ENCODE measurements around the gene NRTN.

DNA sequence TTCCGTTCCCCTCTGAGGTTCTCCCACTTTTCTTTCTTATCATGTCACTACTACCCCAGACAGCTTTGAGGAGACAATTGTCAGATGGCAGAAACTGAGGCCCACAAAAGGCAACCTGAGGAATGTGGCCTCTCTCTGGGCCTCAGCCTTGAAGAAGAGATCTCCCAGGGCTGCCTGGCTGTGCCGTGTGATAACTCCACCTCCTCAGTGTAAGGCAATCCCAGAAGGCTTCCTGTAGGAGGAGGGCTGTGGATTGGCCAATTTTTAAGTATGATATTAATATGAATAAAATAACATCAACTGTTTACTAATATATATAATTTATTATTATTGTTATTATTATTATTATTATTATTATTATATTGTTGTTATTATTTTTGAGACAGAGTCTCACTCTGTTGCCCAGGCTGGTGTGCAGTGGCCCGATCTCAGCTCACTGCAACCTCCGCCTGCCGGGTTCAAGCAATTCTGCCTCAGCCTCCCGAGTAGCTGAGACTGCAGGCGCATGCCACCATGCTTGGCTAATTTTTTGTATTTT is 9.4 kb upstream of the NRTN start:
- TF ChIP-seq, protein P1, sequence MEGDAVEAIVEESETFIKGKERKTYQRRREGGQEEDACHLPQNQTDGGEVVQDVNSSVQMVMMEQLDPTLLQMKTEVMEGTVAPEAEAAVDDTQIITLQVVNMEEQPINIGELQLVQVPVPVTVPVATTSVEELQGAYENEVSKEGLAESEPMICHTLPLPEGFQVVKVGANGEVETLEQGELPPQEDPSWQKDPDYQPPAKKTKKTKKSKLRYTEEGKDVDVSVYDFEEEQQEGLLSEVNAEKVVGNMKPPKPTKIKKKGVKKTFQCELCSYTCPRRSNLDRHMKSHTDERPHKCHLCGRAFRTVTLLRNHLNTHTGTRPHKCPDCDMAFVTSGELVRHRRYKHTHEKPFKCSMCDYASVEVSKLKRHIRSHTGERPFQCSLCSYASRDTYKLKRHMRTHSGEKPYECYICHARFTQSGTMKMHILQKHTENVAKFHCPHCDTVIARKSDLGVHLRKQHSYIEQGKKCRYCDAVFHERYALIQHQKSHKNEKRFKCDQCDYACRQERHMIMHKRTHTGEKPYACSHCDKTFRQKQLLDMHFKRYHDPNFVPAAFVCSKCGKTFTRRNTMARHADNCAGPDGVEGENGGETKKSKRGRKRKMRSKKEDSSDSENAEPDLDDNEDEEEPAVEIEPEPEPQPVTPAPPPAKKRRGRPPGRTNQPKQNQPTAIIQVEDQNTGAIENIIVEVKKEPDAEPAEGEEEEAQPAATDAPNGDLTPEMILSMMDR (IDR thresholded peaks at IDR 0.05; ENCODE audit: extremely low read depth in 1 of 2, insufficient read depth in 1 of 2, low read depth in 1 of 2, low read length in 2 of 2), result no peak
- TF ChIP-seq POLR2AphosphoS5 (IDR thresholded peaks at IDR 0.05; ENCODE audit: insufficient read depth, low read depth, low read length) (no peak), POLR2A (IDR thresholded peaks at IDR 0.05; ENCODE audit: low read depth, low read length) (no peak), MYC (IDR thresholded peaks at IDR 0.05; ENCODE audit: low read depth, low read length) (no peak)

Data from endothelial cell of umbilical vein (primary cell).